Endodermal cell (in vitro differentiated cells): ENCODE results near the gene KLK2. TPM values are rescaled to one million over a fixed set of nuclear protein-coding genes. Genes with fewer than 3 reads are reported as not detected.

Experiments used
- DNase-seq: peaks from one replicate; pipeline ENCODE4 v3.0.0-alpha.2; 2017
- H3K27ac ChIP-seq: 2 replicates; pipeline ENCODE4 v1.5.1; 2013; ENCODE audit warnings: mild to moderate bottlenecking, low read depth, low read length, moderate library complexity
- H3K27me3 ChIP-seq: 2 replicates; pipeline ENCODE4 v1.6.1; 2013; ENCODE audit warnings: mild to moderate bottlenecking, low read length, moderate library complexity; ENCODE audit not compliant: insufficient read depth, control insufficient read depth, poor library complexity, severe bottlenecking
- H3K36me3 ChIP-seq: 2 replicates; pipeline ENCODE4 v1.7.0; 2013; ENCODE audit warnings: mild to moderate bottlenecking, low read length, moderate library complexity; ENCODE audit not compliant: control insufficient read depth, insufficient read depth
- H3K4me1 ChIP-seq: one replicate; pipeline ENCODE4 v1.7.0; 2013; ENCODE audit warnings: low read length; ENCODE audit not compliant: control insufficient read depth, insufficient read depth
- H3K4me3 ChIP-seq: 2 replicates; pipeline ENCODE4 v1.5.1; 2013; ENCODE audit warnings: mild to moderate bottlenecking, low read length, moderate library complexity
- H3K9ac ChIP-seq: 2 replicates; pipeline ENCODE4 v1.6.1; 2013; ENCODE audit warnings: mild to moderate bottlenecking, low read length, moderate library complexity; ENCODE audit not compliant: poor library complexity, severe bottlenecking; ENCODE audit errors: extremely low read depth
- H3K9me3 ChIP-seq: 2 replicates; pipeline ENCODE4 v1.6.1; 2013; ENCODE audit warnings: mild to moderate bottlenecking, low read length, moderate library complexity; ENCODE audit not compliant: control insufficient read depth
- H3K27ac Mint-ChIP-seq: 2 replicates; pipeline ENCODE4 v1.8.0; 2020; ENCODE audit warnings: mixed read lengths
- H3K27me3 Mint-ChIP-seq: 2 replicates; pipeline ENCODE4 v1.8.0; 2021; ENCODE audit warnings: mild to moderate bottlenecking, mixed read lengths; ENCODE audit not compliant: insufficient read depth
- H3K36me3 Mint-ChIP-seq: 2 replicates; pipeline ENCODE4 v1.8.0; 2020; ENCODE audit warnings: low read depth, mixed read lengths
- H3K4me1 Mint-ChIP-seq: 2 replicates; pipeline ENCODE4 v1.8.0; 2020; ENCODE audit warnings: mixed read lengths
- H3K4me3 Mint-ChIP-seq: 2 replicates; pipeline ENCODE4 v1.8.0; 2020; ENCODE audit warnings: mild to moderate bottlenecking, moderate library complexity, mixed read lengths
- H3K9me3 Mint-ChIP-seq: 2 replicates; pipeline ENCODE4 v1.8.0; 2020; ENCODE audit warnings: mild to moderate bottlenecking, mixed read lengths
- CTCF ChIP-seq: fragments of 200-600 bp; sonication (generic); conservative IDR thresholded peaks from 2 replicates; pipeline ENCODE4 v1.5.0; 2021; ENCODE audit warnings: antibody characterized with exemption, mild to moderate bottlenecking
- WGBS, 2 experiments: methylation state at CpG; one replicate each; pipeline versions ENCODE4 v1.1.5 to v1.1.7; 2013; ENCODE audit warnings: missing lambda C conversion rate in 2 of 2, mixed read lengths in 1 of 2; ENCODE audit not compliant: insufficient coverage in 1 of 2, insufficient read length in 1 of 2; 5-methylcytosine and 5-hydroxymethylcytosine counted together
- long read RNA-seq, 4 experiments: library from polyadenylated mRNA in 2 of 4; library from RNA in 1 of 4; library from capped mRNA in 1 of 4; stranded (forward) in 3 of 4; unstranded in 1 of 4; transcript quantifications; one replicate each; pipeline ENCODE4 v2.0.0, GENCODE V29; 2020 to 2021; ENCODE audit warnings: inconsistent platforms in 1 of 4
- polyA plus RNA-seq, 2 experiments: library from polyadenylated mRNA; stranded (reverse); fragments of 50-300 nt; gene quantifications; one replicate each; pipeline ENCODE4 v1.2.3, GENCODE V29; 2013
- total RNA-seq, 2 donors: library from RNA; stranded (reverse); fragmentation: NEBNext Ultra II Directional in 1 of 2; extraction: Animal tissue kit (Norgen Biotek cat#: 25700) in 1 of 2; gene quantifications; 2 replicates in 1 of 2; 3 replicates in 1 of 2; pipeline ENCODE4 v1.2.1, GENCODE V29; 2021

Gene KLK2
- under 1 TPM in 1 of 2 donors, not detected in 1; 0.35 TPM for total RNA-seq
- not detected for polyA plus RNA-seq (2013, experiment 1 of 2)
- polyA plus RNA-seq (2013, experiment 2 of 2): not detected
- long read RNA-seq, experiment 1: 0 reads
- long read RNA-seq, experiment 2: 0 reads
- long read RNA-seq, experiment 3, partial matches to known transcripts: 0 of 1 reads
- long read RNA-seq, experiment 3, other reads (novel, unspliced or antisense): 1 of 1 reads
- long read RNA-seq, experiment 4: 0 reads

DNA sequence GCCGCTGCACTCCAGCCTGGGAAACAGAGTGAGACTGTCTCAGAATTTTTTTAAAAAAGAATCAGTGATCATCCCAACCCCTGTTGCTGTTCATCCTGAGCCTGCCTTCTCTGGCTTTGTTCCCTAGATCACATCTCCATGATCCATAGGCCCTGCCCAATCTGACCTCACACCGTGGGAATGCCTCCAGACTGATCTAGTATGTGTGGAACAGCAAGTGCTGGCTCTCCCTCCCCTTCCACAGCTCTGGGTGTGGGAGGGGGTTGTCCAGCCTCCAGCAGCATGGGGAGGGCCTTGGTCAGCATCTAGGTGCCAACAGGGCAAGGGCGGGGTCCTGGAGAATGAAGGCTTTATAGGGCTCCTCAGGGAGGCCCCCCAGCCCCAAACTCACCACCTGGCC is at the start of gene KLK2:
Gene KLK2 (plus strand): TSS at position 384 of the 400 bp plus-strand sequence. CDS start 35 bp downstream, outside the sequence.
- Histone ChIP-seq H3K27ac (no peak within 1 kb of the TSS), H3K4me3 (no peak within 1 kb of the TSS), H3K9ac (no peak within 1 kb of the TSS), H3K4me1 (no peaks in the 10 kb centered on the region), H3K36me3 (no peaks in the 10 kb centered on the region), H3K9me3 (no peaks in the 10 kb centered on the region), H3K27me3 (no peaks in the 10 kb centered on the region)
- Mint-ChIP-seq H3K4me3 (no peak within 1 kb of the TSS), H3K27ac (no peak within 1 kb of the TSS), H3K27me3 (peaks cover 48% of the 10 kb centered on the region), H3K36me3 (no peaks in the 10 kb centered on the region), H3K9me3 (no peaks in the 10 kb centered on the region), H3K4me1 (no peaks in the 10 kb centered on the region)
- DNase-seq: no peak
- TF ChIP-seq CTCF: no peak
- 71 to 100% methylated on average over 1 to 3 of the region's 3 CpGs for WGBS, 2 experiments

DNA sequence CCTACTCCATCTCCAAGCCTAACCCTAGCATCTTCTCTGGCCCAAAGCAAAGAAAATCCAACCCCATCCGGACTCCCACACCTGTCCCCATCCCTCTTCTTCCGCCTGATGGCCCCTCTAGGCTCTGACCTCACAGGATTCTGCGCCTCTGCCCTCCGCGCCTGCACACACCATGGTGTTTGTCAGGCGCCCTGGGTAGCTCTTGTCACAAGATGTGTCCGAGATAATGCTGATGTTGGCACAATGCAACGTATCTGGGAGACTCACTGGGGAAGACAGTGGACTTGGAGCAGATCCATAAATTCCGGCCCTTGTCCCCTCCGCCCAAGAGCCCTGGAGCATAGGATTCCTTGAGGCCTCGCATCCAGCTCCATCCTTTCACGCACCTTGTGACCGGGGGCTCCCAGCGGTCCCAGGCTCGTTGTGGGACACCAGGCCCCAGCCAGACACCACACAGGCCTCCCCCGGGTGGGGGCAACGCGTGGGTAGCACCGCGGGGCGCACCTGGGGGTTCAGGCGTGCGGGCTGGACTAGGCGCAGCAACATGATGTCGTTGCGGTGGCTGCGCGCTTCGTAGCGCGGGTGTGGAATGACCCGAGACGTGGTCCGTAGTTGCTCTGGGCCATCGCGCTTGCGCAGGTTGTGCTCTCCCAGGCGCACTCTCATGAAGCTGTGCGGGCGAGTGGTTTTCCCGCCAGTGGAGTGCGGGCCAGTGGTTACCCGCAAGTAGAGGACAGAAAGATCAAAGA is 46.6 kb upstream of the KLK2 start:
- Mint-ChIP-seq H3K36me3 (no peaks in the 10 kb centered on the region), H3K27me3 (peaks cover 68% of the 10 kb centered on the region), H3K27ac (no peak overlapping the region), H3K4me3 (no peak overlapping the region), H3K4me1 (no peaks in the 10 kb centered on the region), H3K9me3 (no peaks in the 10 kb centered on the region)
- DNase-seq: no peak
- no peak for TF ChIP-seq CTCF
- no peak overlapping the region for H3K27ac ChIP-seq
- 88 to 93% methylated on average over 15 to 43 of the region's 43 CpGs for WGBS, 2 experiments
- no peaks in the 10 kb centered on the region for H3K4me1 ChIP-seq
- peaks cover 13% of the 10 kb centered on the region for H3K27me3 ChIP-seq
- H3K9ac ChIP-seq: no peak overlapping the region
- no peak overlapping the region for H3K4me3 ChIP-seq
- H3K36me3 ChIP-seq: no peaks in the 10 kb centered on the region
- no peaks in the 10 kb centered on the region for H3K9me3 ChIP-seq

DNA sequence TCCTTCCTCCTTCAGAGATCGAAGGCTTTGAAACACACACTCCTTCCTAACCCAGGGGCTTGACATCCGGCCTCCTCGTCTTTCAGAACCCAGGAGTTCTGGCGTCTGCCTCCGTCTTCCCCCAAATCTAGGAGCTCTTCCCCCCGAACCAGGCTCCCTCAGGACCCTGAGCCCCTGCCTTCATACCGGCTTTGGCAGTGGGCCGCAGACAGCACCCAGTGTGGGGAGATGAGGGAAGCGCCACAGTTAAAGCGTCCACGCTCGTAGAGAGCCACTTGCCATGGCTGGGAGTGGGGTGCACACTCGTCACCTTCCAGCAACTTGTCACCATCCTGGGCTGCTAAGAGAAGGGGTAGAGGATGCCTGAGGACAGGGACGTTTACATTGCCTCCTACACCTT is 45.8 kb upstream of the KLK2 start:
- no peak overlapping the region for H3K4me3 Mint-ChIP-seq
- Histone ChIP-seq H3K4me3 (no peak overlapping the region), H3K27me3 (peaks cover 5% of the 10 kb centered on the region), H3K9ac (no peak overlapping the region), H3K9me3 (no peaks in the 10 kb centered on the region), H3K4me1 (no peaks in the 10 kb centered on the region), H3K36me3 (no peaks in the 10 kb centered on the region), H3K27ac (no peak overlapping the region)
- WGBS, 2 experiments: 89 to 100% methylated on average over 2 to 13 of the region's 14 CpGs
- no peaks in the 10 kb centered on the region for H3K4me1 Mint-ChIP-seq
- no peak for TF ChIP-seq CTCF
- no peaks in the 10 kb centered on the region for H3K36me3 Mint-ChIP-seq
- H3K27ac Mint-ChIP-seq: no peak overlapping the region
- H3K9me3 Mint-ChIP-seq: no peaks in the 10 kb centered on the region
- H3K27me3 Mint-ChIP-seq: peaks cover 66% of the 10 kb centered on the region
- no peak for DNase-seq
